ENCODE results near the gene ZFHX3.

DNA sequence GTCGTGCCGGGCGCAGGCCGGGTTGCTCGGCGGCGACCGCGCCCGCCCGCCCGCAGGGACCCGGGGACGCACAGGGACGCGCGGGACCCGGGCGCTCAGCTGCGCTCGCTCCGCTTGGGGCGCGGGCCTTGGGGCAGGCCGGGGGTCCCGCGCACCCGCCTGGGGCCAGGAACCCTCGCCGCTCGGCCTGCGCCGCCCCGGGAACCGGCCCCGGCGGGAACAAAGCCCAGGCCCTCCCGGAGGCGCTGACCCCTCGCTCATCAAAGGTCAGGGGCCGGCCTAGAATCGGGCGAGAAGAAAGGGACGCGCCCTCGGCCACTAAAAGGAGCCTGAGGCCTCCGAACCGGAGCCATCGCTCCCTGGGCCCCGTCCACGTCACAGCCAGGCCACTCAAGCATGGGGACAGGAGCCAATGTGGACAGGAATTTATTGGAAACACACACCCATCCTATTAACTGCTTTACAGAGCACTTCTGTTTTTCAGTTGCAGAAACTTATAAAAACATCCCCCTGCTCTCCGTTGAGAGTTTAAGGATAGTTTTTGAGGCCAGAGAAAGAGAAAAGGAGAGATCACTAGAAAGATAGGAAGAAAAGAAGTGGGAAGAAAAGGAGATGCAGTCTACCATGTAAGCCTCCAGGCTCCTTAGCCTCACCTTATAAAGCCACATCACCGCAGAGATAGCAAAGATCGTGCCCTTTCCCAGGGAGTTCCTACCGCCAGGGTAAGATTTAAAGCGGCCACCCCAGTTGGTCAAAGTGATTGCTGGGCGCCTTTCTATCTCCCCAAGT, 558 bp upstream of the ZFHX3 start:
- TF ChIP-seq, protein P1, sequence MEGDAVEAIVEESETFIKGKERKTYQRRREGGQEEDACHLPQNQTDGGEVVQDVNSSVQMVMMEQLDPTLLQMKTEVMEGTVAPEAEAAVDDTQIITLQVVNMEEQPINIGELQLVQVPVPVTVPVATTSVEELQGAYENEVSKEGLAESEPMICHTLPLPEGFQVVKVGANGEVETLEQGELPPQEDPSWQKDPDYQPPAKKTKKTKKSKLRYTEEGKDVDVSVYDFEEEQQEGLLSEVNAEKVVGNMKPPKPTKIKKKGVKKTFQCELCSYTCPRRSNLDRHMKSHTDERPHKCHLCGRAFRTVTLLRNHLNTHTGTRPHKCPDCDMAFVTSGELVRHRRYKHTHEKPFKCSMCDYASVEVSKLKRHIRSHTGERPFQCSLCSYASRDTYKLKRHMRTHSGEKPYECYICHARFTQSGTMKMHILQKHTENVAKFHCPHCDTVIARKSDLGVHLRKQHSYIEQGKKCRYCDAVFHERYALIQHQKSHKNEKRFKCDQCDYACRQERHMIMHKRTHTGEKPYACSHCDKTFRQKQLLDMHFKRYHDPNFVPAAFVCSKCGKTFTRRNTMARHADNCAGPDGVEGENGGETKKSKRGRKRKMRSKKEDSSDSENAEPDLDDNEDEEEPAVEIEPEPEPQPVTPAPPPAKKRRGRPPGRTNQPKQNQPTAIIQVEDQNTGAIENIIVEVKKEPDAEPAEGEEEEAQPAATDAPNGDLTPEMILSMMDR (IDR thresholded peaks at IDR 0.05 in 2 of 3, conservative IDR thresholded peaks at IDR 0.05 in 1 of 3; ENCODE audit: control insufficient read depth in 2 of 3, extremely low read depth in 1 of 3, insufficient read depth in 1 of 3, low read depth in 3 of 3, low read length in 3 of 3), result 0 out of 6 replicates have a peak, but pooled peaks of 1 of the 3 experiments have one; percentile 7
- TF ChIP-seq ZNF622 (IDR thresholded peaks at IDR 0.05), result no peak
- no peak for TF ChIP-seq ZNF274 (IDR thresholded peaks at IDR 0.05; ENCODE audit: insufficient read depth, insufficient read length)
- TF ChIP-seq, protein P2, sequence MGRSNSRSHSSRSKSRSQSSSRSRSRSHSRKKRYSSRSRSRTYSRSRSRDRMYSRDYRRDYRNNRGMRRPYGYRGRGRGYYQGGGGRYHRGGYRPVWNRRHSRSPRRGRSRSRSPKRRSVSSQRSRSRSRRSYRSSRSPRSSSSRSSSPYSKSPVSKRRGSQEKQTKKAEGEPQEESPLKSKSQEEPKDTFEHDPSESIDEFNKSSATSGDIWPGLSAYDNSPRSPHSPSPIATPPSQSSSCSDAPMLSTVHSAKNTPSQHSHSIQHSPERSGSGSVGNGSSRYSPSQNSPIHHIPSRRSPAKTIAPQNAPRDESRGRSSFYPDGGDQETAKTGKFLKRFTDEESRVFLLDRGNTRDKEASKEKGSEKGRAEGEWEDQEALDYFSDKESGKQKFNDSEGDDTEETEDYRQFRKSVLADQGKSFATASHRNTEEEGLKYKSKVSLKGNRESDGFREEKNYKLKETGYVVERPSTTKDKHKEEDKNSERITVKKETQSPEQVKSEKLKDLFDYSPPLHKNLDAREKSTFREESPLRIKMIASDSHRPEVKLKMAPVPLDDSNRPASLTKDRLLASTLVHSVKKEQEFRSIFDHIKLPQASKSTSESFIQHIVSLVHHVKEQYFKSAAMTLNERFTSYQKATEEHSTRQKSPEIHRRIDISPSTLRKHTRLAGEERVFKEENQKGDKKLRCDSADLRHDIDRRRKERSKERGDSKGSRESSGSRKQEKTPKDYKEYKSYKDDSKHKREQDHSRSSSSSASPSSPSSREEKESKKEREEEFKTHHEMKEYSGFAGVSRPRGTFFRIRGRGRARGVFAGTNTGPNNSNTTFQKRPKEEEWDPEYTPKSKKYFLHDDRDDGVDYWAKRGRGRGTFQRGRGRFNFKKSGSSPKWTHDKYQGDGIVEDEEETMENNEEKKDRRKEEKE (IDR thresholded peaks at IDR 0.05), result no peak
- no peak for TF ChIP-seq SMC3 (IDR thresholded peaks at IDR 0.05; ENCODE audit: borderline replicate concordance, low read length)
- TF ChIP-seq POLR2AphosphoS5 (IDR thresholded peaks at IDR 0.05; ENCODE audit: low read length), result no peak
- TF ChIP-seq ATF7 (IDR thresholded peaks at IDR 0.05; ENCODE audit: low read depth), result no peak
